ENCODE results near the gene PMAIP1.
"Not testable (repeated sequence)": the region's sequence is repeated elsewhere in the genome, so short reads cannot be mapped to it uniquely, and the experiment has no call there.

PMAIP1 gene

DNA sequence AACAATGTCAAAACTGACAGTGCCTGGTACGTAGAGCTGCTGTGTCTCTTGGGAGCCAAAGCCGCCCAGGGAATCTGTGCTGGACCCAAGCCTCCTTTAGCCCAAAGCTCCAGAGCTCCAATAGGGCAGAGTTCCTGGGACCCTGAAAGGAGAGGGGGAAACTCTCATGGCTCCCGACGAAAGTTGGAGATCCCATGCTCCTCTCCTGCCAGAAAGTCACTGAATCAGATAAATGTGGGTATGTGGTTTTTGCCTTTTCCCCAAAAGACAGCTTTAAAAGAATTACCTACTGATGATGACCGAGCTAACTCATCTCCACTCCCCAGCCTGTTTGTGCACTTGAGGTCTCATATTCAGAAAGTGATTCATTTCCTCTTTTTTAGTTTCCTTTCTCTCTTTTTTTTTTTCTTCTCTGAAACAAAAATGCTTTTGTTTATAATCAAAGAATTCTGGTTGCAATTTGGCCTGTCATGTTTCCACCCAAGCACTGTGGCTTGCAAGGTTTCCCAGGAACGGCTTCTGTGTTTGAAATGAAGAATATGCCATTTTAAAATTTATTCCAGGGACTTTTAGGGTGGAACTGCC is 14.1 kb upstream of the PMAIP1 start:
- DNase-seq (ENCODE audit: low spot score) = peak; percentile 57

DNA sequence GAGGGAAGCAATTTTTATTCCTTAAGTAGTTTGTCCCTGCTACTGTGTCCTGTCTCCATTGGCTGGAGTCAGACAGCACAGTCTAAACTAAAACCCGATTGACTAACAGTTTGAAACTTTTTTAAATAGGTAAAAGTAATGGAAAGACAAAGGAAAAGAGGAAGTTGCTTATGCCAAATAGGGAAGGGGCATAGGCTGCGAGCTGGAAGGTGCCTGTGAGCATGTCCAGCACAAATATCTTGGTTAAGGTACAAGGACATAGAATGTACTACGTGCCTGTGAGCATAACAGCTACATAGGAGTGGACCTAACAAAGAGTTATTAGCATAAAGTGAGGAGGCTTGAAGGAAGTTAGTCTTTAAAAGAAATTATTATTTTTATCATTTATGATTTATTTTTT is 13.4 kb upstream of the PMAIP1 start:
- not testable (repeated sequence) for DNase-seq (ENCODE audit: low spot score)

DNA sequence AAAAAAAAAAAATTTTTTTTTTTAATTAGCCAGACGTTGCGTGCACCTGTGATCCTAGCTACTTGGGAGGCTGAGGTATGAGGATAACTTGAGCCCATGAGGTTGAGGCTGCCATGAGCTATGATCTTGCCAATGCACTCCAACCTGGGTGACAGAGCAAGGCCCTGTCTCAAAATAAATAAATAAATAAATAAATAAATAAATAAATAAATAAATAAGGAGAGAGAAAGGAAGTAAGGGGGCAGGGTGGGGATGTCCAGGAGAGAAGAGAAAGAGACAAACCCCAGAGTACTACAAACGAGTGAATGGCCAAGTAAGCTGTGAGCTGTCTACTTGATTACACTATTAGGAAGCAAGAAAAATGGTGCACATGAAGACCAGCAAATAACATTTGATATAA is 7.7 kb upstream of the PMAIP1 start:
- no peak for DNase-seq (ENCODE audit: low spot score)

DNA sequence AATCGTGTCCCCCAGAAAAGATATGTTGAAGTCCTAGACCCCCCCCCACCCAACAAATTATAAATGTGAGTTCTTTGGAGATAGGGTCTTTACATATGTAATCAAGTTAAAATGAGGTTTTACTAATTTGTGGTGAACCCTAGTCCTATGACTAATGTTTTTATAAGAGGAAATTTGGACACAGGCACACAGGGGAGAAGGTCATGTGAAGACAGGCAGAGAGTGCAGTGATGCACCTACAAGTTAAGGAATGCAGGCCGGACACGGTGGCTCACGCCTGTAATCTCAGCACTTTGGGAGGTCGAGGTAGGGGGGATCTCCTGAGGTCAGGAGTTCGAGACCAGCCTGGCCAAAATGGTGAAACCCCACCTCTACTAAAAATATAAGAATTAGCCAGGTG is 5.8 kb upstream of the PMAIP1 start:
- DNase-seq (ENCODE audit: low spot score) = no peak

- no peak for DNase-seq (ENCODE audit: low spot score)
These were observed 2.4 kb upstream of the PMAIP1 start for GRCh38 chr18:59897321-59897954.

- DNase-seq (ENCODE audit: low spot score) = no peak
These were observed 1.7 kb upstream of the PMAIP1 start for GRCh38 chr18:59898093-59898492.

GRCh38 chr18:59898609-59899297 is 1.0 kb upstream of the PMAIP1 start:
- peak; percentile 26 for DNase-seq (ENCODE audit: low spot score)

- peak; percentile 72 for DNase-seq (ENCODE audit: low spot score)
These were observed 679 bp downstream of the PMAIP1 start for GRCh38 chr18:59900222-59901128.

- peak; percentile 67 for DNase-seq (ENCODE audit: low spot score)
These were observed 2.6 kb downstream of the PMAIP1 start for GRCh38 chr18:59902131-59902992.

DNA sequence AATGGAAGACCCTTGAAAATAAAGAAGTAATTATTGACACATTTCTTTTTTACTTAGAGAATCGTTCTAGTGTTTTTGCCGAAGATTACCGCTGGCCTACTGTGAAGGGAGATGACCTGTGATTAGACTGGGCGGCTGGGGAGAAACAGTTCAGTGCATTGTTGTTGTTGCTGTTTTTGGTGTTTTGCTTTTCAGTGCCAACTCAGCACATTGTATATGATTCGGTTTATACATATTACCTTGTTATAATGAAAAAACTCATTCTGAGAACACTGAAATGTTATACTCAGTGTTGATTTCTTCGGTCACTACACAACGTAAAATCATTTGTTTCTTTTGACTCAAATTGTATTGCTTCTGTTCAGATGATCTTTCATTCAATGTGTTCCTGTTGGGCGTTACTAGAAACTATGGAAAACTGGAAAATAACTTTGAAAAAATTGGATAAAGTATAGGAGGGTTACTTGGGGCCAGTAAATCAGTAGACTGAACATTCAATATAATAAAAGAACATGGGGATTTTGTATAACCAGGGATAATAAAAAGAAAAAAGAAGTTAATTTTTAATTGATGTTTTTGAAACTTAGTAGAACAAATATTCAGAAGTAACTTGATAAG is 3.3 kb downstream of the PMAIP1 start:
- no peak for DNase-seq (ENCODE audit: low spot score)

- no peak for DNase-seq (ENCODE audit: low spot score)
These were observed 4.3 kb downstream of the PMAIP1 start for GRCh38 chr18:59904011-59904601.

GRCh38 chr18:59905686-59906091 is 5.9 kb downstream of the PMAIP1 start:
- DNase-seq (ENCODE audit: low spot score) = no peak

DNA sequence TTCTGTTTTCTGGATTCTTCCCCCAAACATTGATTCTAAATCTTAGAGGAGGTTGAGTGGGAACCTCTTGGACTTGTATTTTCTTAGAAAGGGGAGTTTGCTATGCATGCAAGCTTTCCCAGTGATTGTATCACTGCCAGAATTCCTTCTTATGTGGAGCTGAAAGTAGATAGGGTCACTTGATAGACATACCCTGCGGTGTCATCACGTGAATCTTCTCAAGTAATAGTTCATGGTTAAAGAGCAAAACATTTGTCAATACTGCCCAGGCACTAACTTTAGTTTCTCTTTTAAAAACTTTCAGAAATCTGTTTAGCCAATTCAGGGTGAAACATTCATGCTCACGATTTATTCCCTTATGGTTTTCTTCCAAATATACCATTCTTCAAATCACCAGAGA is 6.4 kb downstream of the PMAIP1 start:
- DNase-seq (ENCODE audit: low spot score) = no peak

DNA sequence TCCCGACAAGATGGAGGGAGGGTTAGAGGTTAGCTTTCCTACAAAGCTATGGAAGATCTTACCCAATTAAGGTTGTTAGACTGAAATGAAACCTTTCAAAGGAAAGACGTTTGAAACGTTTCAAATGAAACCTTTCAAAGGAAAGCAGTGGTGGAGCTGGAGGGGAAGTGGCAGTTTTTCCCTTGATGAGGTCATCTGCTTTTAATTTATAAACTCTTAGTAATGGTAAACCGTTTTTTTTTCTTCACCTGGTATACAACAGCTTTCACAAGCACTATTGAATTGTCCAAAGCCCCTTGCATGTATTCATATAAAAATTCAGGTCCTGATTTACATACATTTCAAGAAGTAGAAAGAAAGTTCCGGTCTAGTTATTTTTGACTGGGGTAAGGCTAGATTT is 7.4 kb downstream of the PMAIP1 start:
- peak; percentile 24 for DNase-seq (ENCODE audit: low spot score)

GRCh38 chr18:59907660-59908059 is 7.9 kb downstream of the PMAIP1 start:
- no peak for DNase-seq (ENCODE audit: low spot score)

GRCh38 chr18:59908799-59909198 is 9.0 kb downstream of the PMAIP1 start:
- DNase-seq (ENCODE audit: low spot score) = no peak

DNA sequence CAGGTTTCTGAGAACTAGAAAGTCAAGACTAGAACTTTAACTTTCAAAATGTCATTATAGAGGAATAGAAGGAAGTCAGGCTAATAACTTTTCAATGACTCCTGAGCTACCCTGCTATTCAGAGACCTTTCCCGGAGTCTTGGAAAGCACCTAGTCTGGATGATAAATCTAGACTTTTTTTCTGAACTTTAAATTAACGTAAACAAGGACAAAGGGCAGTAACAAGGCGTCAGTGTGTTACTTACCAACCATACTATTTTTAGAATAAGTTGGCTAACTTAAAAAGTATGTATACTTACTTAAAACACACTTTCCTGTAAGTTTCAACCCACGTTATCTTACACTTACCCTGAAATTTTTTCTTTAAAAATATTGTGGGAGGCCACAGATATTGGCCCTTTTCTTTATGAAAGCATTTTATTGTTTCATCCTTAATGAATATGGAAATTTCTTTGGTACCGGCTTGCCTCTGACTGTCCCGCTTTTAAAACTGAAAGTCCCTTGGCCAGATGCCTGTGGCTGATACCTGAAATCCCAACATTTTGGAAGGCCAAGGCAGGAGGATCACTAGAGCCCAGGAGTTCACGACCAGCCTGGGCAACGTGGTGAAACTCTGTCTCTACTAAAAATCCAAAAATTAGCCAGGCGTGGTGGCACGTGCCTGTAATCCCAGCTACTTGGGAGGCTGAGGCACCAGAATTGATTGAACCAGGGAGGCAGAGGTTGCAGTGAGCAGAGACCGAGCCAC is 9.7 kb downstream of the PMAIP1 start:
- DNase-seq (ENCODE audit: low spot score) = no peak

GRCh38 chr18:59910967-59911366 is 11.2 kb downstream of the PMAIP1 start:
- no peak for DNase-seq (ENCODE audit: low spot score)

DNA sequence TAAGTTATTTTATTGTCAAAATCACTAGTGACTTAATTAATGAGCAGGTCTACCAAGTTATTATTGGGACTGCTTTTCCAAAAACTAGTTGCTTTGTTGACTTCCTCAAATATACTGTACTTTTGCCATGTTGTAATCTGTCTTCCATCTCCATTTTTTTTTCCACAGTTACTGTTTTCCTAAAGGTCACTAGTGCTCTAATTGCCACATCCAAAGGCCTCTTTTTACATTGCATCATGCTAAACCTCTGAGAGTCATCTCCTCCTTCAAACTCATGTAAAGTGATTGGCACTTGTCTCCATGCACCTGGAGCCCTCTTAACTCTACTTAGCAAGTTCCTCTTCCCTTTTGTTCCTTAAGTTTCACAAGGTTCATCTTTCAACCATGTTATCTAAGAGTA is 11.8 kb downstream of the PMAIP1 start:
- no peak for DNase-seq (ENCODE audit: low spot score)

- DNase-seq (ENCODE audit: low spot score) = no peak
These were observed 12.3 kb downstream of the PMAIP1 start for GRCh38 chr18:59912007-59912550.

Measured in CD4-positive, alpha-beta T cell treated with Interleukin-2 at 100 ng/mL for 4 hours (primary cell).